HepG2 (cell line): ENCODE results near the gene SPG7. TPM values are rescaled to one million over a fixed set of nuclear protein-coding genes. Genes with fewer than 3 reads are reported as not detected.

Experiments used
- ATAC-seq: fragments of 200-7000 bp; cut with Tn5 transposase; 3 replicates; pipeline ENCODE4 v1.9.1; 2020; ENCODE audit warnings: mild to moderate bottlenecking, moderate library complexity
- BruUV-seq: library from RNA; stranded (reverse); fragments of 400-500 nt; replicated peaks from 2 replicates; lab custom pipeline; 2021; lab: Mats Ljungman, UMichigan
- CTCF ChIA-PET: fragments of 300-600 bp; formaldehyde crosslinking; extraction: SDS; loops from one replicate; lab custom pipeline; 2021; ENCODE audit warnings: low total read pairs, inconsistent platforms, low intra/inter-chr PET ratio; lab: Yijun Ruan, JAX
- POLR2A ChIA-PET: fragments of 350-600 bp; sonication (Branson Sonifier 250); formaldehyde crosslinking; loops from one replicate; lab custom pipeline; 2020; ENCODE audit warnings: antibody characterized with exemption, inconsistent platforms; lab: Yijun Ruan, JAX
- DNase-seq: peaks from one replicate; pipeline ENCODE4 v3.0.0-alpha.2; 2015; ENCODE audit warnings: low spot score
- FAIRE-seq: peaks from 3 replicates; lab custom pipeline; 2011; peaks lifted over from hg19 to GRCh38; lab: Jason Lieb, UNC
- H2AFZ ChIP-seq: one replicate; pipeline ENCODE4 v1.6.1; 2011; ENCODE audit warnings: low read length, inconsistent platforms
- H3K27ac ChIP-seq: fragments of 300-600 bp; 3 replicates; pipeline ENCODE4 v1.8.0; 2011; ENCODE audit warnings: mixed run types, mild to moderate bottlenecking, mixed read lengths, low read length, inconsistent platforms; ENCODE audit not compliant: insufficient read depth; ENCODE audit errors: extremely low read length
- H3K27me3 ChIP-seq, 2 experiments: fragments of 200-600 bp in 1 of 2; 2 replicates in 1 of 2; 3 replicates in 1 of 2; pipeline versions ENCODE4 v1.6.0 to v1.8.0; 2011; ENCODE audit warnings: low read length in 2 of 2, mild to moderate bottlenecking in 2 of 2, moderate library complexity in 2 of 2, inconsistent platforms in 1 of 2; ENCODE audit not compliant: insufficient read depth in 2 of 2, control insufficient read depth in 1 of 2
- H3K36me3 ChIP-seq, 2 experiments: fragments of 200-600 bp in 1 of 2; replicated peaks in 1 of 2; 2 replicates in 1 of 2; 3 replicates in 1 of 2; pipeline versions ENCODE4 v1.5.1 to v1.8.0; 2011; ENCODE audit warnings: low read length in 2 of 2, inconsistent platforms in 1 of 2; ENCODE audit not compliant: insufficient read depth in 2 of 2, control insufficient read depth in 1 of 2
- H3K4me1 ChIP-seq: 2 replicates; pipeline ENCODE4 v1.5.1; 2012; ENCODE audit warnings: low read length, inconsistent platforms; ENCODE audit not compliant: insufficient read depth
- H3K4me2 ChIP-seq: 2 replicates; pipeline ENCODE4 v1.6.0; 2011; ENCODE audit warnings: low read depth, low read length, inconsistent platforms
- H3K4me3 ChIP-seq, 3 experiments: fragments of 200-600 bp in 1 of 3; sonication (generic), shearing (Covaris generic) in 1 of 3; replicated peaks in 1 of 3; 2 replicates each; pipeline ENCODE4 v1.5.1; 2011 to 2016; ENCODE audit warnings: low read length in 3 of 3, inconsistent platforms in 2 of 3, low read depth in 2 of 3, mild to moderate bottlenecking in 2 of 3, control low read depth in 1 of 3, mixed read lengths in 1 of 3; ENCODE audit not compliant: insufficient read depth in 1 of 3
- H3K79me2 ChIP-seq: one replicate; pipeline ENCODE4 v1.6.1; 2011; ENCODE audit warnings: low read length, inconsistent platforms; ENCODE audit not compliant: insufficient read depth
- H3K9ac ChIP-seq: 2 replicates; pipeline ENCODE4 v1.6.0; 2011; ENCODE audit warnings: mild to moderate bottlenecking, low read depth, low read length, inconsistent platforms; ENCODE audit not compliant: insufficient read depth
- H3K9me3 ChIP-seq: 2 replicates; pipeline ENCODE4 v1.5.1; 2012; ENCODE audit warnings: mild to moderate bottlenecking, low read length
- H4K20me1 ChIP-seq: 2 replicates; pipeline ENCODE4 v1.6.0; 2011; ENCODE audit warnings: inconsistent platforms, mild to moderate bottlenecking, low read length, moderate library complexity; ENCODE audit not compliant: insufficient read depth
- DZIP1 ChIP-seq: sonication (generic); formaldehyde crosslinking; IDR thresholded peaks from 2 replicates; pipeline ENCODE4 v1.5.0; 2020; ENCODE audit warnings: mild to moderate bottlenecking, missing genetic modification reagents
- PHF21A ChIP-seq: sonication (generic); formaldehyde crosslinking; IDR thresholded peaks from 2 replicates; pipeline ENCODE4 v1.5.0; 2020; ENCODE audit warnings: mild to moderate bottlenecking, missing genetic modification reagents
- ZNF282 ChIP-seq: fragments of 450-650 bp; IDR thresholded peaks from 2 replicates; pipeline ENCODE4 v1.6.1; 2018; ENCODE audit not compliant: partially characterized antibody
- ZNF501 ChIP-seq: sonication (generic); formaldehyde crosslinking; IDR thresholded peaks from 2 replicates; pipeline ENCODE4 v1.5.1; 2020; ENCODE audit warnings: mild to moderate bottlenecking, moderate library complexity, missing genetic modification reagents
- ZNF740 ChIP-seq: sonication (generic); formaldehyde crosslinking; IDR thresholded peaks from 2 replicates; pipeline ENCODE4 v1.4.0; 2020; ENCODE audit warnings: missing genetic modification reagents
- WGBS: methylation state at CpG from one replicate; pipeline ENCODE4 v1.1.6; 2017; ENCODE audit warnings: low lambda C conversion rate; 5-methylcytosine and 5-hydroxymethylcytosine counted together
- in situ Hi-C: cut with HindIII; loops from 2 replicates; pipeline ENCODE4 v1.10.0; 2017; ENCODE audit warnings: low pct_unique_long_range_greater_than_20kb; ENCODE audit not compliant: extremely low pct_ligation_motif_present
- intact Hi-C: fragments of 100-400 bp; cut with micrococcal nuclease; formaldehyde crosslinking; loops from one replicate; pipeline ENCODE4 v1.10.0; 2022; ENCODE audit not compliant: unreplicated experiment
- polyA plus RNA-seq, 8 experiments: library from polyadenylated mRNA; depleted of rRNA in 3 of 8; stranded (reverse) in 7 of 8; unstranded in 1 of 8; fragments of >200 nt; fragmentation: Illumina TruSeq in 4 of 8; extraction: Trizol in 4 of 8; gene quantifications; 2 replicates each; pipeline versions ENCODE4 v1.2.1 to v1.2.3, GENCODE V29; 2011 to 2016; ENCODE audit warnings: low read depth in 4 of 8, missing spikeins in 1 of 8, mixed read lengths in 1 of 8; ENCODE audit not compliant: insufficient read depth in 1 of 8
- total RNA-seq, 5 experiments: library from RNA; depleted of rRNA; stranded (reverse); fragments of >200 nt; fragmentation: Illumina TruSeq; extraction: Trizol; gene quantifications; 2 replicates each; pipeline ENCODE4 v1.2.3, GENCODE V29; 2016; ENCODE audit warnings: low read depth in 1 of 5
- TF ChIP-seq, protein P1 (sequence below): sonication (generic); formaldehyde crosslinking; IDR thresholded peaks from 2 replicates; pipeline ENCODE4 v1.4.0; 2020; ENCODE audit warnings: missing genetic modification reagents
- TF ChIP-seq, protein P2 (sequence below): sonication (generic); formaldehyde crosslinking; IDR thresholded peaks from 2 replicates; pipeline ENCODE4 v1.4.0; 2020; ENCODE audit warnings: missing genetic modification reagents

The SPG7 gene
- total and polyA plus RNA-seq, 2 of the 13 experiments (the other 11 are each of a cell fraction or from before 2014, with no cell fraction given), result 66.0 to 136 TPM

- Histone ChIP-seq H3K4me1 (peaks cover 81% of the 10 kb centered on the region), H3K79me2 (peaks cover 81% of the 10 kb centered on the region), H3K9me3 (no peaks in the 10 kb centered on the region), H2AFZ (no peak overlapping the region), H3K27me3 (no peaks in the 10 kb centered on the region), H3K36me3 (peaks cover 6 to 9% of the 10 kb centered on the region in 2 experiments; a peak in 2 of 5 replicates), H4K20me1 (peaks cover 73% of the 10 kb centered on the region), H3K4me3 (no peak overlapping the region), H3K4me2 (no peak overlapping the region), H3K27ac (no peak overlapping the region), H3K9ac (no peak overlapping the region)
- FAIRE-seq (no peak), ATAC-seq (no peak), DNase-seq (no peak)
- no peak for TF ChIP-seq DZIP1 (CRISPR knock-in tag)
- no peak for TF ChIP-seq ZNF740 (CRISPR knock-in tag)
- TF ChIP-seq, protein P1, sequence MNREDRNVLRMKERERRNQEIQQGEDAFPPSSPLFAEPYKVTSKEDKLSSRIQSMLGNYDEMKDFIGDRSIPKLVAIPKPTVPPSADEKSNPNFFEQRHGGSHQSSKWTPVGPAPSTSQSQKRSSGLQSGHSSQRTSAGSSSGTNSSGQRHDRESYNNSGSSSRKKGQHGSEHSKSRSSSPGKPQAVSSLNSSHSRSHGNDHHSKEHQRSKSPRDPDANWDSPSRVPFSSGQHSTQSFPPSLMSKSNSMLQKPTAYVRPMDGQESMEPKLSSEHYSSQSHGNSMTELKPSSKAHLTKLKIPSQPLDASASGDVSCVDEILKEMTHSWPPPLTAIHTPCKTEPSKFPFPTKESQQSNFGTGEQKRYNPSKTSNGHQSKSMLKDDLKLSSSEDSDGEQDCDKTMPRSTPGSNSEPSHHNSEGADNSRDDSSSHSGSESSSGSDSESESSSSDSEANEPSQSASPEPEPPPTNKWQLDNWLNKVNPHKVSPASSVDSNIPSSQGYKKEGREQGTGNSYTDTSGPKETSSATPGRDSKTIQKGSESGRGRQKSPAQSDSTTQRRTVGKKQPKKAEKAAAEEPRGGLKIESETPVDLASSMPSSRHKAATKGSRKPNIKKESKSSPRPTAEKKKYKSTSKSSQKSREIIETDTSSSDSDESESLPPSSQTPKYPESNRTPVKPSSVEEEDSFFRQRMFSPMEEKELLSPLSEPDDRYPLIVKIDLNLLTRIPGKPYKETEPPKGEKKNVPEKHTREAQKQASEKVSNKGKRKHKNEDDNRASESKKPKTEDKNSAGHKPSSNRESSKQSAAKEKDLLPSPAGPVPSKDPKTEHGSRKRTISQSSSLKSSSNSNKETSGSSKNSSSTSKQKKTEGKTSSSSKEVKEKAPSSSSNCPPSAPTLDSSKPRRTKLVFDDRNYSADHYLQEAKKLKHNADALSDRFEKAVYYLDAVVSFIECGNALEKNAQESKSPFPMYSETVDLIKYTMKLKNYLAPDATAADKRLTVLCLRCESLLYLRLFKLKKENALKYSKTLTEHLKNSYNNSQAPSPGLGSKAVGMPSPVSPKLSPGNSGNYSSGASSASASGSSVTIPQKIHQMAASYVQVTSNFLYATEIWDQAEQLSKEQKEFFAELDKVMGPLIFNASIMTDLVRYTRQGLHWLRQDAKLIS (CRISPR knock-in tag), result no peak
- 0 out of 2 replicates have a peak, but pooled peaks have one; percentile 11 for TF ChIP-seq PHF21A (CRISPR knock-in tag)
- TF ChIP-seq, protein P2, sequence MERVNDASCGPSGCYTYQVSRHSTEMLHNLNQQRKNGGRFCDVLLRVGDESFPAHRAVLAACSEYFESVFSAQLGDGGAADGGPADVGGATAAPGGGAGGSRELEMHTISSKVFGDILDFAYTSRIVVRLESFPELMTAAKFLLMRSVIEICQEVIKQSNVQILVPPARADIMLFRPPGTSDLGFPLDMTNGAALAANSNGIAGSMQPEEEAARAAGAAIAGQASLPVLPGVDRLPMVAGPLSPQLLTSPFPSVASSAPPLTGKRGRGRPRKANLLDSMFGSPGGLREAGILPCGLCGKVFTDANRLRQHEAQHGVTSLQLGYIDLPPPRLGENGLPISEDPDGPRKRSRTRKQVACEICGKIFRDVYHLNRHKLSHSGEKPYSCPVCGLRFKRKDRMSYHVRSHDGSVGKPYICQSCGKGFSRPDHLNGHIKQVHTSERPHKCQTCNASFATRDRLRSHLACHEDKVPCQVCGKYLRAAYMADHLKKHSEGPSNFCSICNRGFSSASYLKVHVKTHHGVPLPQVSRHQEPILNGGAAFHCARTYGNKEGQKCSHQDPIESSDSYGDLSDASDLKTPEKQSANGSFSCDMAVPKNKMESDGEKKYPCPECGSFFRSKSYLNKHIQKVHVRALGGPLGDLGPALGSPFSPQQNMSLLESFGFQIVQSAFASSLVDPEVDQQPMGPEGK, result no peak
- TF ChIP-seq ZNF501 (CRISPR knock-in tag), result 0 out of 2 replicates have a peak, but pooled peaks have one; percentile 30
- no peak for TF ChIP-seq ZNF282
- ChIA-PET POLR2A (no interaction called here), CTCF (no interaction called here)
- 82% methylated on average over 6 of the region's 6 CpGs for WGBS
- BruUV-seq, result no TSS peak
- intact Hi-C loops, result no loop called here
- in situ Hi-C loops, result no loop called here
Measured at GRCh38 chr16:89460556-89460955, 47.6 kb upstream of the SPG7 start.
